GM12892 (cell line): ENCODE data around the gene ACOX2.

ENCODE experiments used
- POLR2A ChIP-seq: IDR thresholded peaks from 2 replicates; pipeline ENCODE4 v1.6.1; 2011; ENCODE audit warnings: low read depth, low read length, control low read depth
- POLR2AphosphoS5 ChIP-seq: IDR thresholded peaks from 2 replicates; pipeline ENCODE4 v1.6.1; 2011; ENCODE audit warnings: low read depth, low read length, control low read depth
- TAF1 ChIP-seq: IDR thresholded peaks from 2 replicates; pipeline ENCODE4 v1.6.1; 2011; ENCODE audit warnings: low read depth, mild to moderate bottlenecking, control low read depth, low read length, borderline replicate concordance

- TF ChIP-seq POLR2A (no peak), TAF1 (no peak), POLR2AphosphoS5 (no peak)
Measured at GRCh38 chr3:58528629-58529028, 8.4 kb downstream of the ACOX2 start.
